ENCODE results near the gene OR11G2.

DNA sequence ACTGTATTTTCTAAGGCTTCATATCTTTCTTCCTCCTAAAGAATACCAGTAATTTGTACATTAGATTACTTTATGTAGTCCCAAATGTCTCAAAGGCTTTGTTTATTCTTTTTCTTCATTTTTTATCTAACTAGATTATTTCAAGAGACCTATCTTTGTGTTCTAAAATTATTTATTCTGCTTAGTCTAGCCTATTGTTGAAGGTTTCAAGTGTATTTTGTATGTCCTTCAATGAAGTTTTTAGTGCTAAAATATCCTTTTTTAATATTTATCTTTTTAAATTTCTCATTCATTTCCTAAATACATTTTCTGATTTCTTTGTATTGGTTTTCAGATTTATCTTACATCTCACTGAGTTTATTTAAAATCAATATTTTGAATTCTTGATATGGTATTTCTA lies 26.2 kb upstream of the OR11G2 start:
- TF ChIP-seq, protein P1, sequence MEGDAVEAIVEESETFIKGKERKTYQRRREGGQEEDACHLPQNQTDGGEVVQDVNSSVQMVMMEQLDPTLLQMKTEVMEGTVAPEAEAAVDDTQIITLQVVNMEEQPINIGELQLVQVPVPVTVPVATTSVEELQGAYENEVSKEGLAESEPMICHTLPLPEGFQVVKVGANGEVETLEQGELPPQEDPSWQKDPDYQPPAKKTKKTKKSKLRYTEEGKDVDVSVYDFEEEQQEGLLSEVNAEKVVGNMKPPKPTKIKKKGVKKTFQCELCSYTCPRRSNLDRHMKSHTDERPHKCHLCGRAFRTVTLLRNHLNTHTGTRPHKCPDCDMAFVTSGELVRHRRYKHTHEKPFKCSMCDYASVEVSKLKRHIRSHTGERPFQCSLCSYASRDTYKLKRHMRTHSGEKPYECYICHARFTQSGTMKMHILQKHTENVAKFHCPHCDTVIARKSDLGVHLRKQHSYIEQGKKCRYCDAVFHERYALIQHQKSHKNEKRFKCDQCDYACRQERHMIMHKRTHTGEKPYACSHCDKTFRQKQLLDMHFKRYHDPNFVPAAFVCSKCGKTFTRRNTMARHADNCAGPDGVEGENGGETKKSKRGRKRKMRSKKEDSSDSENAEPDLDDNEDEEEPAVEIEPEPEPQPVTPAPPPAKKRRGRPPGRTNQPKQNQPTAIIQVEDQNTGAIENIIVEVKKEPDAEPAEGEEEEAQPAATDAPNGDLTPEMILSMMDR (IDR thresholded peaks at IDR 0.05), result no peak
- TF ChIP-seq EP300 (IDR thresholded peaks at IDR 0.05), result no peak
- no peak for TF ChIP-seq POLR2AphosphoS5 (IDR thresholded peaks at IDR 0.05)

Measured in stomach (tissue), 4 donors.